Stimulated activated CD4-positive, alpha-beta T cell treated with anti-CD3 and anti-CD28 coated beads, Interleukin-2, amount 100 ng/mL, for 24 hours (primary cell): ENCODE results near the gene TRNP1.

Source experiments
- DNase-seq, 2 donors: peaks; one replicate each; pipeline ENCODE4 v3.0.0-alpha.2; 2020

The TRNP1 gene

GRCh38 chr1:27003745-27004470 lies 10.4 kb downstream of the TRNP1 start:
- no peak for DNase-seq

- no peak for DNase-seq
Measured at GRCh38 chr1:27004471-27005165, 11.1 kb downstream of the TRNP1 start.

DNA sequence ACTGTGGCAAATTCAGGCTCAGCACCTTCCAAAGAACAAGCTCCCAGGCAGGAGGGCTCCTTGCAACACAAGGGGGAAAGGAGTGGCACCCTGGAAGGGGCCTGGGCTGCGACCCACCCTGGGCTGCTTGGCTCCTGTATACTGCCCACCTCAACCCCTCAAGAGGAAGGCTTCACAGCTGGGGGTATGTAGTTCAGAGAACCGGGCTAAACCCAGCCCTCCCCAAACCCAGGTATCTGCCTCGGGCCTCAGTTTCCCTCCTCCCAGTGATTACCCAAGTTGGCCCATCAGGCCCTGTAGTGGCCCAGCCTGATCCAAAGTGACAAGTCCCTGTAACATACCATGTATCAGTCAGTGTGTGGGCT lies 11.7 kb downstream of the TRNP1 start:
- no peak for DNase-seq

GRCh38 chr1:27005648-27006496 lies 12.4 kb downstream of the TRNP1 start:
- no peak for DNase-seq

GRCh38 chr1:27006683-27007082 lies 13.2 kb downstream of the TRNP1 start:
- DNase-seq = no peak

- DNase-seq = no peak
Measured at GRCh38 chr1:27007909-27008582, 14.6 kb downstream of the TRNP1 start.

GRCh38 chr1:27009601-27010197 lies 16.2 kb downstream of the TRNP1 start:
- DNase-seq = no peak

- DNase-seq = no peak
Measured at GRCh38 chr1:27010226-27010994, 16.9 kb downstream of the TRNP1 start.

DNA sequence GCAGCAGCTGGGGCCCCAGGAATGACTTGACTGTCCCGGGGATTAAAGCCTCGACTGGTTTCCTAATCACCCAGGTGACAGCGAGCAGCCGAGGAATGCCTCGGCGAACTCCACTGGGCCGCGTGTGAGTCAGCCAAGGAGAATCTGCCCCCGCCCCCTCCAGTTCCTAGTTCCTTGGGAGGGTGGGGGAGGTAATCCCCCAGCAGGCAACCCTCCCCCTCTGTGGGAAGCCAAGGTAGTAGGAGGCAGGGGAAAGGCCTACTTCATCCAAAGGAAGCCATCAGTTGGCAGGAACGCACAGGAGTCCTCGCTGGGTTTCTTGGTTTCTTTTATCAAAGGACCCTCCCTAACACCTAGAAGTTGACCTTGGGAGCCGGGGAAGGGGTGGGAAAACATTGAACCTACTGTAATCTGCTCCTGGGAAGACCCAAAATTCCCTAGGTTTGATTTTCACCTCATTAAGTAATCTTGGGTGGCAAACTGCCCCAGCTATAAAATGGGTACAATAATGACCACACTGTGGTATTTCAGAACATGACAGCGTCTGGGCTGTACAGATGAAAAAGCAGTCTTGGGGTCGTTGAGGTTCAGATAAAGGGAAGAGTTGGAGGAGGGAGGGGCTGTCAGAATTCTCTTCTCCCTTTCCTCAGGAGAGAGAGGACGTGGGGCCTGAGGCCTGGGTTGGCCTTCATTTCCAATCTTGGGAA lies 17.7 kb downstream of the TRNP1 start:
- DNase-seq = no peak

GRCh38 chr1:27011976-27012563 lies 18.6 kb downstream of the TRNP1 start:
- no peak for DNase-seq

DNA sequence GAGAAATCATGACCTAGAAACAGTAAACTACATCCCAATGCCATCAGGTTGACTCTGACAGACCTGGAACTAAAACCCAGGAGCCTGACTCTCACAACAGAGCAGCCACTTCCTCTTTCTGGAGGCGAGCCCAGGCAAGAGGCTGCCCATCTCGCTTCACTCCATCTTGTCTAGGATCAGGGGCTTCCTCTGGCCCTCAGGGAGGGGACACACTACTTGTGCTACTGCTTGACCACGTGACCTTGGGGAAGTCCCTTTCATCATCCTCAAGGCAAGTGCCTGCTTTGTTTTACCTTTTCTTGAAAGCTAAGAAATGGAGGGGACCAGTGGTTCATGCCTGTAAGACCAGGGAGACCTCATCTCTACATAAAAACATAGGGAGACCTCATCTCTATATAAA lies 21.8 kb downstream of the TRNP1 start:
- DNase-seq = no peak

DNA sequence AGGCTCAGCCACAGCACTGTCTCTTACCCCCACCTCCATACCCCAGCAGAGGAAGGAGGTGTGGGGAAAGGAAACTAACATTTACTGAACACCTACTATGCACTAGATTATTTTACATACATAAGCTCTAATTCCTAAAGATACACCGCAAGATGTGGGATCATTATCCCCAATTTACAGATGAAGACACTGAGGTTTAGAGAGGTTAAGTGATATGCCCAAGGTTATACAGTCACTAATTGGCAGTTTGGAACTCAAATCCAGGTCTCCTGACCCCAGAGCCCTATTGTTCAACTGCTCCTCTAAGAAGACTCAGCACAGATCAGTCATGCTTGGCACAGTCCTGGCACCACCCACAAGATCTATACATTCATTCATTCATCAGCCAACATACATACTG lies 22.9 kb downstream of the TRNP1 start:
- no peak for DNase-seq

GRCh38 chr1:27017207-27017606 lies 23.7 kb downstream of the TRNP1 start:
- no peak for DNase-seq

- no peak for DNase-seq
Measured at GRCh38 chr1:27018316-27018715, 24.8 kb downstream of the TRNP1 start.

DNA sequence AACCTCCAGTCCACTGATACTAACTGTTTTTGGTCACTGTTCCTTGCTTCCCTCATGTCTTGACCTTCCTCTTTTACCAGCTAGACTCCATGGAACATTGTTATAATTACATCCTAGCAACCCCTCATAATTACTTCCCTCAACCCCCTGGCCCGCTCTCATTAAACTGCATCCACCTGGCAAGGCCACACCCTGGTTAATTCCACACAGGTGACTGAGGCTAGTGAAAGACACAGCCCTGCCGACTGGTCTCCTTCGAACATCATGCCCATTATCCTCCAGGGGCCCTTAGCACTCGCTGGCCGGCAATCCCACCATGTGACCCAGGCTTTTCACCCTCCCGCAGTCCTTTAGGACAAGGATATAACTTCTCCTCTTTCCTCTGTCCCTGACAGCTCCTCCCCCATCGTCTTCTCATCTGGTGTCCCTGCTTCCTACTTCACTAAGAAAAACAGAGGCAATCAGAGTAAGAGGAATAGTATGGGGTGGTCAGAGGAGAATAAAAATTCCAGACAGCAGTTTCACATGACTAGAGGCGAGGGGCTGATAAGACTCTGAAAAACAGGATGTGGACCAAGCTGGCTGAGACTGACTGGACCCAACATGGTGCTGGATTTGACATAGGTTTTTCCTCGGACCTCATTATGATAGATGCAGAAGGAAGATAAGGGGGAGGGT lies 28.0 kb downstream of the TRNP1 start:
- DNase-seq = no peak

DNA sequence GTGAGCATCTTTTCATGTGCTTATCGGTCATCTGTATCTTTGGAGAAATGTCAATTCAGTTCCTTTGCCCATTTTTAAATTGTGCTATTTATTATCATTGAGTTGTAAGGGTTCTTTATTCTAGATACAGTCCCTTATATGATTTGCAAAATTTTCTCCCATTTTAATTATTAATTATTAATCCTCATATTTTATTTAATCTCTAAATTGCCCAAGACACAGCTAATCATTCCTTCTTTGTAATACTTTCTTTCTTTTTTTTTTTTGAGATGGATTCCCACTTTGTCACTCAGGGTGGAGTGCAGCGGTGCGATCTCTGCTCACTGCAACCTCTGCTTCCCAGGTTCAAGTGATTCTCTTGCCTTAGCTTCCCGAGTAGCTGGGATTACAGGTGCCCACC lies 32.2 kb downstream of the TRNP1 start:
- no peak for DNase-seq

DNA sequence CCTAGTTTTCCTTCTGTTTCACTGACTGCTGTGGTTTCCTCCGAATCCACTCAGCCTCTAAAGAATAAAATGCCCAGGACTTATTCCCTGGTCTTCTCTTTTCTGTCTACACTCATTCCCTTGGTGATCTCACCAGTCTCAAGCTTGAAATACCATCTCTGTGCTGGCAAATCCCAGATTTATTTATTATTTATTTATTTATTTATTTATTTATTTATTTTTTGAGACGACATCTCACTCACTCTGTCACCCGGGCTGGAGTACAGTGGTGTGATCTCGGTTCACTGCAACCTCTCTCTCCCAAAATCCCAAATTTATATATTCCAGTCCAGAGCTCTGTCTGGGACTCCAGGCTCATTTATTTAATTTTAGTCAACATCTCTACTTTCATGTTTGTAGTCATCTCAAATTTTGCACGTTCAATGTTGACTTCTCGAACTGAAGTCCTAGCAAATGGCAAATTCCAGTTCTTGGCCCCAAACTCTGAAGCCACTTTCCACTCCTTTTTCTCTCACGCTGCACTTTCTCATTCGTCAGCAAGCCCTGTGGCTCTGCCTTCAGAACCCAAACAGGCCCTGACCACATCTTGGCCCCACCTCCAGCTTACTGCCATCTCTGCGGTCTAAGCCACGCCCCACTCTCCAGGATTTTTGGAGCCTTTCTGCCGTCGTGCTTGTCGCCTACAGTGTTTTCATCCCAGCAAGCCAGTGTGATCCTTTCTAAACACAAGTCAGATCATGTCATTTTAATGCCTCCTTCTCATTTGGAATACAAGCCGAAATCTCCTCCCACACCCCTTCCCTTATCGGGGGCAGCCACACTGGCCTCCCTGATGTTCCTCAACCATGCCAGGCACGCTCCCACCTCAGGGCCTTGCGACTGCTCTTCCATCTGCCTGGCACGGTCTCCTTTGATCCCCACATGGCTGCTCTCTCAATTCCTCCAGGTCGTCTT lies 33.4 kb downstream of the TRNP1 start:
- no peak for DNase-seq

DNA sequence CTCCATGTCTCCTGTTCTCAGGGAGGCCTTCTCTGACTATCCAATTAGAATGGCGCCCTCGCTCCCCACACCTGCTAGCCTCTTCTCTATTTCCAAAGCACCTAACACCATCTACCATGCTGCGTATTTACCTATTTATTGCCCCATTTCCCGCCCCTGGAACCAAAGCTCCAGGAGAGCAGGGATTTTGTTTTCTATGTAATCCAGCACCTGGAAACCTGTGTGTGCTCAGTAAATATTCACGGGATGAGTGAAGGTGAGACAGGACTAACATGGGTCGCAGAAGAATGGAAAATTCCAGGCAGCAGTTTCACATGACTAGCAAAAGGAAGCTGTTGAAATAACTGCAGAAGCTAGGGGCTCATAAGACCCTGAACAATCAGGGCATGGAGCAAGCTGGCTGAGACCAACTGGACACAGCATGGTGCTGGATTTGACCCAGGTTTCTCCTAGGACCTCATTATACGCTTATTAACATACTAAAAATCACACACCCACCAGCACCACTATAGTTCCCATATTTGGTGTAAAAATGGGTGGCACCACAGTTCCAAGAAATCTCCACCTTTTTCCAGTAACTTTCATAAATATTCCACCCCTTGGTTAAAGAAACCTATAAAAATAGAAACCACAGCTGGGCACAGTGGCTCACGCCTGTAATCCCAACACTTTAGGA lies 34.2 kb downstream of the TRNP1 start:
- no peak for DNase-seq

DNA sequence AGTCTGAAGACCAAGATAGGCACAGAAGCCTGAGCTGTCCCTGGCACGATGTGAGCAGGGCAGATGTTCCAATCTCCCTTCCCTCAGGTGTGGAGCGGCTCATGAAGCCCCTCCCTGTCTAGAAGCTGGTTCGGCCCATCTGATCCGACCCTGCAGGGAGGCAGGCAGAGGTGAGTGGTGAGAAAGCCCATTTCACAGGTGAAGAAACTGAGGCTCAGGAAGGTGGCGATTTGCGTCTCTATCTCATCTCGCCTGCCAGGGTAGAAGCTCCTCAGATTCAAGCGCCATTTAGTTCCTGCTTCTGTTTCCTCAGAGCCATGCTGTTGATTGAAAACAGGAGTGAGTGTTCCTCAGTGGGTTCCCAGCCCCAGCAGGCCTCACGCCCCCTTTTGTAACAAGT lies 36.0 kb downstream of the TRNP1 start:
- no peak for DNase-seq
